Mesenchymal stem cell (in vitro differentiated cells and primary cell): ENCODE measurements around the gene PSMD3.

Experiments used
- DNase-seq: peaks from one replicate; pipeline ENCODE4 v3.0.0-alpha.2; 2013
- H2AFZ ChIP-seq: one replicate; pipeline ENCODE4 v1.6.1; 2013; ENCODE audit warnings: low read depth, mild to moderate bottlenecking, control low read depth, inconsistent platforms, low read length, moderate library complexity
- H2AK5ac ChIP-seq: 2 replicates; pipeline ENCODE4 v1.6.1; 2013; ENCODE audit warnings: low read length, moderate library complexity, mild to moderate bottlenecking, inconsistent platforms; ENCODE audit not compliant: severe bottlenecking
- H2BK120ac ChIP-seq: one replicate; pipeline ENCODE4 v1.6.1; 2013; ENCODE audit warnings: low read depth, mild to moderate bottlenecking, inconsistent platforms, low read length, moderate library complexity
- H2BK12ac ChIP-seq, 2 experiments: one replicate each; pipeline ENCODE4 v1.6.1; 2013; ENCODE audit warnings: inconsistent platforms in 2 of 2, low read length in 2 of 2, mild to moderate bottlenecking in 2 of 2, moderate library complexity in 2 of 2, control low read depth in 1 of 2
- H2BK15ac ChIP-seq: one replicate; pipeline ENCODE4 v1.6.1; 2013; ENCODE audit warnings: mild to moderate bottlenecking, low read depth, inconsistent platforms; ENCODE audit not compliant: poor library complexity, severe bottlenecking
- H2BK5ac ChIP-seq: 2 replicates; pipeline ENCODE4 v1.6.1; 2013; ENCODE audit warnings: low read depth, mild to moderate bottlenecking, low read length, control low read depth, inconsistent platforms; ENCODE audit not compliant: poor library complexity, severe bottlenecking
- H3K14ac ChIP-seq, 2 experiments: one replicate each; pipeline ENCODE4 v1.6.1; 2013; ENCODE audit warnings: inconsistent platforms in 2 of 2, low read length in 2 of 2, control low read depth in 1 of 2, mild to moderate bottlenecking in 1 of 2, moderate library complexity in 1 of 2
- H3K18ac ChIP-seq, 2 experiments: one replicate each; pipeline ENCODE4 v1.6.1; 2013; ENCODE audit warnings: inconsistent platforms in 2 of 2, low read length in 2 of 2, control low read depth in 1 of 2, low read depth in 1 of 2, mild to moderate bottlenecking in 1 of 2
- H3K23ac ChIP-seq, 2 experiments: one replicate each; pipeline ENCODE4 v1.6.1; 2013; ENCODE audit warnings: inconsistent platforms in 2 of 2, low read length in 2 of 2, mild to moderate bottlenecking in 2 of 2, moderate library complexity in 2 of 2, control low read depth in 1 of 2
- H3K27ac ChIP-seq: 2 replicates; pipeline ENCODE4 v1.5.1; 2013; ENCODE audit warnings: mild to moderate bottlenecking, moderate library complexity, low read length, control low read depth, inconsistent platforms; ENCODE audit not compliant: poor library complexity, severe bottlenecking
- H3K27me3 ChIP-seq, 2 experiments: 2 replicates each; pipeline versions ENCODE4 v1.6.1 to v1.7.0; 2013; ENCODE audit warnings: low read length in 2 of 2, mild to moderate bottlenecking in 2 of 2, moderate library complexity in 2 of 2, control low read depth in 1 of 2, inconsistent platforms in 1 of 2; ENCODE audit not compliant: control insufficient read depth in 1 of 2, insufficient read depth in 1 of 2
- H3K36me3 ChIP-seq, 2 experiments: 2 replicates each; pipeline versions ENCODE4 v1.6.1 to v1.7.0; 2013; ENCODE audit warnings: low read length in 2 of 2, control low read depth in 1 of 2, inconsistent platforms in 1 of 2, low read depth in 1 of 2, mild to moderate bottlenecking in 1 of 2; ENCODE audit not compliant: insufficient read depth in 2 of 2, control insufficient read depth in 1 of 2
- H3K4ac ChIP-seq, 2 experiments: one replicate each; pipeline ENCODE4 v1.6.1; 2013; ENCODE audit warnings: inconsistent platforms in 2 of 2, low read length in 2 of 2, mild to moderate bottlenecking in 2 of 2, moderate library complexity in 2 of 2, control low read depth in 1 of 2, low read depth in 1 of 2
- H3K4me1 ChIP-seq: 2 replicates; pipeline ENCODE4 v1.6.1; 2013; ENCODE audit warnings: low read depth, low read length, control low read depth; ENCODE audit not compliant: control insufficient read depth, insufficient read depth
- H3K4me2 ChIP-seq: 2 replicates; pipeline ENCODE4 v1.6.1; 2013; ENCODE audit warnings: low read length, mild to moderate bottlenecking, inconsistent platforms; ENCODE audit not compliant: poor library complexity, severe bottlenecking
- H3K4me3 ChIP-seq, 2 experiments: 2 replicates each; pipeline versions ENCODE4 v1.5.1 to v1.7.0; 2013; ENCODE audit warnings: low read length in 2 of 2, mild to moderate bottlenecking in 2 of 2, control low read depth in 1 of 2, low read depth in 1 of 2; ENCODE audit not compliant: insufficient read depth in 1 of 2
- H3K79me1 ChIP-seq: replicated peaks from 2 replicates; pipeline ENCODE4 v1.6.1; 2013; ENCODE audit warnings: mild to moderate bottlenecking, control low read depth, low read length, inconsistent platforms; ENCODE audit not compliant: poor library complexity, severe bottlenecking
- H3K9ac ChIP-seq: 2 replicates; pipeline ENCODE4 v1.7.0; 2013; ENCODE audit warnings: mild to moderate bottlenecking, low read length, moderate library complexity
- H3K9me3 ChIP-seq: 2 replicates; pipeline ENCODE4 v1.7.0; 2013; ENCODE audit warnings: mild to moderate bottlenecking, low read length; ENCODE audit not compliant: control insufficient read depth
- H4K8ac ChIP-seq: one replicate; pipeline ENCODE4 v1.6.1; 2013; ENCODE audit warnings: inconsistent platforms, mild to moderate bottlenecking, low read length, moderate library complexity
- H4K91ac ChIP-seq: one replicate; pipeline ENCODE4 v1.6.1; 2013; ENCODE audit warnings: mild to moderate bottlenecking, low read length, inconsistent platforms
- WGBS: methylation state at CpG from one replicate; pipeline ENCODE4 v1.1.7; 2013; ENCODE audit warnings: mixed read lengths; 5-methylcytosine and 5-hydroxymethylcytosine counted together

PSMD3 gene

GRCh38 chr17:40021451-40021971, 40.9 kb downstream of the PSMD3 start:
- Histone ChIP-seq H3K14ac (peak overlapping the region in 1 of 2 experiments; percentile 27), H2AK5ac (peak overlapping the region; percentile 46), H3K79me1 (no peaks in the 10 kb centered on the region), H3K27ac (peak overlapping the region; percentile 46), H3K4me2 (no peak overlapping the region), H3K18ac (no peak overlapping the region), H2BK12ac (no peak overlapping the region), H2BK5ac (no peak overlapping the region), H2AFZ (no peak overlapping the region), H4K8ac (no peak overlapping the region), H3K4ac (no peak overlapping the region), H2BK120ac (no peak overlapping the region), H2BK15ac (no peak overlapping the region), H3K36me3 (peaks cover 28 to 53% of the 10 kb centered on the region in 2 experiments), H3K9ac (peak overlapping the region; percentile 72), H3K27me3 (no peaks in the 10 kb centered on the region), H3K4me1 (peaks cover 61% of the 10 kb centered on the region), H3K9me3 (no peaks in the 10 kb centered on the region), H4K91ac (no peak overlapping the region), H3K23ac (no peak overlapping the region), H3K4me3 (no peak overlapping the region)
- 80% methylated on average over 9 of the region's 9 CpGs for WGBS
- DNase-seq = peak; percentile 55

- Histone ChIP-seq H3K36me3 (peaks cover 32 to 54% of the 10 kb centered on the region in 2 experiments), H4K8ac (no peak overlapping the region)
These were observed 41.9 kb downstream of the PSMD3 start for GRCh38 chr17:40022497-40022896.

GRCh38 chr17:40022961-40023541, 42.4 kb downstream of the PSMD3 start:
- DNase-seq = no peak
- Histone ChIP-seq H3K14ac (no peak overlapping the region), H3K23ac (no peak overlapping the region), H2AK5ac (no peak overlapping the region), H3K27me3 (no peaks in the 10 kb centered on the region), H3K4me1 (peaks cover 55% of the 10 kb centered on the region), H3K9ac (no peak overlapping the region), H2BK12ac (peak overlapping the region in 1 of 2 experiments; percentile 10), H2BK15ac (no peak overlapping the region), H3K79me1 (no peaks in the 10 kb centered on the region), H3K18ac (no peak overlapping the region), H3K27ac (no peak overlapping the region), H4K91ac (no peak overlapping the region), H2BK5ac (no peak overlapping the region), H2BK120ac (no peak overlapping the region), H4K8ac (no peak overlapping the region), H3K4me3 (no peak overlapping the region), H3K36me3 (peaks cover 35 to 53% of the 10 kb centered on the region in 2 experiments), H3K4ac (no peak overlapping the region), H3K4me2 (no peak overlapping the region), H2AFZ (no peak overlapping the region), H3K9me3 (no peaks in the 10 kb centered on the region)
- WGBS = 94% methylated on average over 19 of the region's 19 CpGs

More at GRCh38 chr17:40022497-40022896, 41.9 kb downstream of the PSMD3 start:
- Histone ChIP-seq H3K27me3 (no peaks in the 10 kb centered on the region), H3K14ac (no peak overlapping the region), H4K91ac (no peak overlapping the region), H3K9ac (no peak overlapping the region), H2BK120ac (no peak overlapping the region), H3K27ac (no peak overlapping the region), H3K18ac (no peak overlapping the region), H3K79me1 (no peaks in the 10 kb centered on the region), H2BK5ac (no peak overlapping the region), H2BK12ac (peak overlapping the region in 1 of 2 experiments; percentile 10), H2BK15ac (no peak overlapping the region), H3K9me3 (no peaks in the 10 kb centered on the region), H2AFZ (no peak overlapping the region), H3K4me3 (no peak overlapping the region), H2AK5ac (peak overlapping the region; percentile 45), H3K4me2 (no peak overlapping the region), H3K4ac (no peak overlapping the region), H3K23ac (no peak overlapping the region), H3K4me1 (peaks cover 61% of the 10 kb centered on the region)
- 95% methylated on average over 9 of the region's 9 CpGs for WGBS
- DNase-seq = no peak

DNA sequence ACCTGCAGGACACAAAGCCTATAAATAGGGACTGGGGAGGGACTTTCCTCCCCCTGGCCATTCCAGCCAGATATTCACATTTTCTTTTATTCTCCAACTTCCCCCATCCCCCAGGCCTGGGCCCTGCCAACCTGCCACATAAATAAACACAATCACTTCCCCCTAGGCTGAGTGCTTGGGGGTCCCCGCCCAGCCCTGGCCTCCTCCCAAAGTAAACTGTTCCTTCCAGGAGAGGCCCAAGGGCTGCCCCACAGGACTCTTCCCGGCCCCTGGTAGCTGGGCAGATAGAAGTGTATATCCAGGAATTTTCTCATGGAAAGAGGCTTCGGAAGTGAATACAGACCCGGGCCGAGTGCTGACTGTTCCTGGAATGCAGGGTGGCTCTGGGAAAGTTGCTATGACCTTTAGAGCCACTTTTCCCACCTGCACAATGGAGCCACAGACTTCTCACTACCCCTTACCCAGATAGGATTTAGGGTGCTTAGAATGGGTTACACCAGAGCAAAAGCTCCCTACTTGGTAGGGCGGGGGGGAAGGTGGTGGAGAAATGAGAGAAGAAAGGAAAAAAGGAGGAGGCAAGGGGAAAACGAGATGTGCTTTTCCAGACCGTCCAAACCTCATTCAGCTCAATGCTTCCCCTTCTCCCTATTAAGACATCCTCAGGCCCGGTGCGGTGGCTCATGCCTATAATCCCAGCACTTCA, 43.1 kb downstream of the PSMD3 start:
- 80% methylated on average over 3 of the region's 10 CpGs for WGBS

More for the DNA sequence above, 43.1 kb downstream of the PSMD3 start:
- H2BK12ac ChIP-seq = no peak overlapping the region
- no peak overlapping the region for H3K23ac ChIP-seq
- H3K18ac ChIP-seq = no peak overlapping the region
- H3K4me2 ChIP-seq = no peak overlapping the region
- H4K91ac ChIP-seq = no peak overlapping the region
- no peak for DNase-seq
- no peak overlapping the region for H4K8ac ChIP-seq
- H3K4ac ChIP-seq = no peak overlapping the region
- peaks cover 41 to 56% of the 10 kb centered on the region in 2 experiments for H3K36me3 ChIP-seq
- H3K79me1 ChIP-seq = no peaks in the 10 kb centered on the region
- no peak overlapping the region for H2BK5ac ChIP-seq
- H3K27me3 ChIP-seq = no peaks in the 10 kb centered on the region
- no peak overlapping the region for H2AFZ ChIP-seq
- H3K27ac ChIP-seq = no peak overlapping the region
- no peak overlapping the region for H2BK120ac ChIP-seq
- H3K14ac ChIP-seq = no peak overlapping the region
- peaks cover 48% of the 10 kb centered on the region for H3K4me1 ChIP-seq
- no peak overlapping the region for H2BK15ac ChIP-seq
- no peak overlapping the region for H2AK5ac ChIP-seq
- H3K4me3 ChIP-seq = no peak overlapping the region
- no peak overlapping the region for H3K9ac ChIP-seq
- no peaks in the 10 kb centered on the region for H3K9me3 ChIP-seq
